Fibroblast of gingiva (primary cell): Measurements from ENCODE around the gene APBA3.

Source experiments
- DNase-seq: peaks from one replicate; pipeline ENCODE4 v3.0.0-alpha.2; 2011; ENCODE audit warnings: low read depth

APBA3 gene

GRCh38 chr19:3761382-3762129, at the start of gene APBA3:
TSS of gene APBA3 (minus strand) at chr19:3761692. CDS start at chr19:3760264, 1,428 bp downstream.
- DNase-seq: peak; percentile 80

GRCh38 chr19:3810708-3811355, 49.3 kb upstream of the APBA3 start:
- DNase-seq: no peak

GRCh38 chr19:3809881-3810707, 48.6 kb upstream of the APBA3 start:
- no peak for DNase-seq

- no peak for DNase-seq
Observed at GRCh38 chr19:3808420-3809143, 47.1 kb upstream of the APBA3 start.

- DNase-seq: no peak
Observed at GRCh38 chr19:3807574-3808354, 46.3 kb upstream of the APBA3 start.

GRCh38 chr19:3807131-3807480, 45.6 kb upstream of the APBA3 start:
- DNase-seq: no peak

GRCh38 chr19:3805859-3806258, 44.4 kb upstream of the APBA3 start:
- DNase-seq: no peak

- no peak for DNase-seq
Observed at GRCh38 chr19:3804429-3804828, 42.9 kb upstream of the APBA3 start.

- no peak for DNase-seq
Observed at GRCh38 chr19:3803986-3804385, 42.5 kb upstream of the APBA3 start.

- DNase-seq: no peak
Observed at GRCh38 chr19:3803114-3803888, 41.8 kb upstream of the APBA3 start.

GRCh38 chr19:3801412-3802096, 40.1 kb upstream of the APBA3 start:
- no peak for DNase-seq

GRCh38 chr19:3800996-3801395, 39.5 kb upstream of the APBA3 start:
- DNase-seq: no peak

- no peak for DNase-seq
Observed at GRCh38 chr19:3798137-3798536, 36.6 kb upstream of the APBA3 start.

GRCh38 chr19:3796358-3796757, 34.9 kb upstream of the APBA3 start:
- DNase-seq: no peak

- no peak for DNase-seq
Observed at GRCh38 chr19:3793799-3794198, 32.3 kb upstream of the APBA3 start.

GRCh38 chr19:3792114-3792513, 30.6 kb upstream of the APBA3 start:
- DNase-seq: no peak

- DNase-seq: no peak
Observed at GRCh38 chr19:3790941-3791340, 29.4 kb upstream of the APBA3 start.

GRCh38 chr19:3790209-3790734, 28.8 kb upstream of the APBA3 start:
- DNase-seq: no peak

GRCh38 chr19:3788996-3789778, 27.7 kb upstream of the APBA3 start:
- DNase-seq: no peak
